Fibroblast of villous mesenchyme (primary cell): ENCODE measurements around the gene CC2D1B. TPM values are rescaled to one million over a fixed set of nuclear protein-coding genes. Genes with fewer than 3 reads are reported as not detected.

Experiments
- DNase-seq: peaks from one replicate; pipeline ENCODE4 v3.0.0-alpha.2; 2010; ENCODE audit warnings: low read depth
- H3K4me3 ChIP-seq: 2 replicates; pipeline ENCODE4 v1.5.1; 2011; ENCODE audit warnings: low read depth, mild to moderate bottlenecking, low read length
- total RNA-seq: library from RNA; depleted of rRNA; stranded (reverse); fragments of >200 nt; gene quantifications from 2 replicates; pipeline ENCODE4 v1.2.3, GENCODE V29; 2012
- TF ChIP-seq, protein P1 (sequence below): IDR thresholded peaks from 2 replicates; pipeline ENCODE4 v1.5.1; 2012; ENCODE audit warnings: low read depth, mild to moderate bottlenecking, low read length; ENCODE audit not compliant: insufficient read depth

The CC2D1B gene, protein sequence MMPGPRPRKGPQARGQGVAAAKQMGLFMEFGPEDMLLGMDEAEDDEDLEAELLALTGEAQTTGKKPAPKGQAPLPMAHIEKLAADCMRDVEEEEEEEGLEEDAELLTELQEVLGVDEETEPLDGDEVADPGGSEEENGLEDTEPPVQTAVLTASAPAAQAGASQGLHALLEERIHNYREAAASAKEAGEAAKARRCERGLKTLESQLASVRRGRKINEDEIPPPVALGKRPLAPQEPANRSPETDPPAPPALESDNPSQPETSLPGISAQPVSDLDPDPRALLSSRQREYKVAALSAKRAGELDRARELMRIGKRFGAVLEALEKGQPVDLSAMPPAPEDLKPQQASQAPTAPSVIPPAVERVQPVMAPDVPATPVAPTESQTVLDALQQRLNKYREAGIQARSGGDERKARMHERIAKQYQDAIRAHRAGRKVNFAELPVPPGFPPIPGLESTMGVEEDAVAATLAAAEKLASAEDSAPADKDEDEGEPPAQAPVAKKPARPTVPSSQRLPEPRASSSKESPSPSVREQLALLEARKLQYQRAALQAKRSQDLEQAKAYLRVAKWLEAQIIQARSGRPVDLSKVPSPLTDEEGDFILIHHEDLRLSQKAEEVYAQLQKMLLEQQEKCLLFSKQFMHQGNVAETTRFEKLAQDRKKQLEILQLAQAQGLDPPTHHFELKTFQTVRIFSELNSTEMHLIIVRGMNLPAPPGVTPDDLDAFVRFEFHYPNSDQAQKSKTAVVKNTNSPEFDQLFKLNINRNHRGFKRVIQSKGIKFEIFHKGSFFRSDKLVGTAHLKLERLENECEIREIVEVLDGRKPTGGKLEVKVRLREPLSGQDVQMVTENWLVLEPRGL
- 36.4 and 36.7 TPM in 2 replicates for total RNA-seq

DNA sequence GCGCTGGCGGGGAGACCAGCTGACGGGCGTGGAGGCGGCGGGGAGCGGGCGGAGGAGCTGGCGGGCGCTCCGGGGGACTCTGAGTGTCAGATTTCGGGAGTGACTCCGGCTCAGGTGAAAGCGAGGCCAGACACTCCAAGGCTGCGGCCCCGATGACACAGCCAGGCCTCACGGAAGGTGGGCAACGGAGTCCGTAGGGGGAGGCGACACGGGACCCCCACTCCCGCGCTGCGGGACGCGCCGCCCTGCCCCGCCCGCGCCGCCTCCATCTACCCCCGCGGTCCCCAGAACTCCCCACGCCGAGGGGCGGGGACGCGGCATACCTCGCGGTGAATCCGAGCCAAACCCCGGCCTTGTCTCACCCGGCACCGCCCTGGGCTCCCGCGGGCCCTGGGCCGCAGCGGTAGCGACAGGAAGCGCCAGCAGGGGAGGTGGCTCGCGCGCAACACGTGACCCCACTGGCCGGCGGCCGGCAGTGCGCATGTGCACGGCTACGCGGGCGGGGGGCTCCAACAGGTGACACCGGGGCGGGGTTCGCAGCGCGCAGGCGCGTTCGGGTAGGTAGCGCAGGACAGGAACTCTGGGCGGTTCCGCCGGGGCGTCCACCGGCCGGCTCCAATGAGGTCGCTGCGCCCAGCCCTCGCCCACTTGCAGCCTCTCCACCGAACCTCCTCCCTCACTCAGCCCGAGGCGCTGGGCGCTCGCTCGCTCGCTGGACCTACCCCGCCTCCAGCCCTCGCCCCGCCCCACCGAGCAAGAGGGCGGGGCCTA lies at the start of gene CC2D1B:
CC2D1B (minus strand) TSS at position 460 of the 771 bp plus-strand sequence. CDS start 1,585 bp downstream, outside the sequence.
- DNase-seq: peak; percentile 98
- H3K4me3 ChIP-seq: peak within 1 kb of the TSS; percentile 83
- TF ChIP-seq, protein P1, sequence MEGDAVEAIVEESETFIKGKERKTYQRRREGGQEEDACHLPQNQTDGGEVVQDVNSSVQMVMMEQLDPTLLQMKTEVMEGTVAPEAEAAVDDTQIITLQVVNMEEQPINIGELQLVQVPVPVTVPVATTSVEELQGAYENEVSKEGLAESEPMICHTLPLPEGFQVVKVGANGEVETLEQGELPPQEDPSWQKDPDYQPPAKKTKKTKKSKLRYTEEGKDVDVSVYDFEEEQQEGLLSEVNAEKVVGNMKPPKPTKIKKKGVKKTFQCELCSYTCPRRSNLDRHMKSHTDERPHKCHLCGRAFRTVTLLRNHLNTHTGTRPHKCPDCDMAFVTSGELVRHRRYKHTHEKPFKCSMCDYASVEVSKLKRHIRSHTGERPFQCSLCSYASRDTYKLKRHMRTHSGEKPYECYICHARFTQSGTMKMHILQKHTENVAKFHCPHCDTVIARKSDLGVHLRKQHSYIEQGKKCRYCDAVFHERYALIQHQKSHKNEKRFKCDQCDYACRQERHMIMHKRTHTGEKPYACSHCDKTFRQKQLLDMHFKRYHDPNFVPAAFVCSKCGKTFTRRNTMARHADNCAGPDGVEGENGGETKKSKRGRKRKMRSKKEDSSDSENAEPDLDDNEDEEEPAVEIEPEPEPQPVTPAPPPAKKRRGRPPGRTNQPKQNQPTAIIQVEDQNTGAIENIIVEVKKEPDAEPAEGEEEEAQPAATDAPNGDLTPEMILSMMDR: no peak

DNA sequence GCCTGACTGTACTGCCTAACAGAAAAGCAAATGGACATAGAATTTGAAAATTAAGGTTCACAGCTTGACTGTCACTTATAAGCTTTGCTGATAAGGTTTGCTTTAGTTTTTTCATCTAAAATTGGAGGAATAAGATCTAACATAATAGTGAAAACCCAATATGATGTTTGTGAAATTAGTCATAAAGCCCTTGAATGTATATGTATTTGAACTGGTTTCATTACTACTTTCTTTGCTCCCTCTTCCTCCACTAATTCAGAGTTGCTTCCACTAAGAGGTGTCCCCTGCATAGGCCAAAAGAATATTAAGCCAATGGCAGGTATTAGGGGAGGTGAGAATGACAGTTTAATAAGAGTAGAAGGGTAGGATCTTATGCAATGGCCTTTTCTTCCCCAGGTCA lies 48.9 kb upstream of the CC2D1B start:
- DNase-seq: no peak
- TF ChIP-seq, protein P1: no peak

DNA sequence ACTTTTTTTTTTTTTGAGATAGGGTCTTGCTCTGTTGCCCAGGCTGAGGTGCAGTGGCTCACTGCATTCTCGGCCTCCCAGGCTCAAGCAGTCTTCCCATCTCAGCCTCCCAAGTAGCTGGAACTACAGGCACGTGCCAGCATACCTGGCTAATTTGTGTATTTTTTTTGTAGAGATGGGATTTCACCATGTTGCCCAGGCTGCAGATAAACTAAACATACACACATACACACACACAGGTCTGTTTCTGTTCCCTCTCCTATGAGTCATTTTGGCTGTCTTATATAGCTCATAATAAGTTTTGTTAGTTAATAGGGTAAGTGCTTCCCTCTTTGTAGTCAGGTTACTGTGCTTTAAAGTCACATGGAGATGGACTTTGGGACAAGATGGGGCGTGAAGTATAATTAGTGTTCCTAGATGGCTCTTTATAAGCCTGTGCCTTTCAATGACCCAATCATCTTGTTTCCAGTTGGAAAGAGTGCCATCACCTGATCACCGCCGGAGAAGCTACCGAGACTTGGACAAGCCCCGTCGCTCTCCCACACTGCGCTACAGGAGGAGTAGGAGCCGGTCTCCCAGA lies 47.5 kb upstream of the CC2D1B start:
- TF ChIP-seq, protein P1: no peak
- no peak overlapping the region for H3K4me3 ChIP-seq
- DNase-seq: no peak

More for the DNA sequence above, 48.9 kb upstream of the CC2D1B start:
- H3K4me3 ChIP-seq: no peak overlapping the region

DNA sequence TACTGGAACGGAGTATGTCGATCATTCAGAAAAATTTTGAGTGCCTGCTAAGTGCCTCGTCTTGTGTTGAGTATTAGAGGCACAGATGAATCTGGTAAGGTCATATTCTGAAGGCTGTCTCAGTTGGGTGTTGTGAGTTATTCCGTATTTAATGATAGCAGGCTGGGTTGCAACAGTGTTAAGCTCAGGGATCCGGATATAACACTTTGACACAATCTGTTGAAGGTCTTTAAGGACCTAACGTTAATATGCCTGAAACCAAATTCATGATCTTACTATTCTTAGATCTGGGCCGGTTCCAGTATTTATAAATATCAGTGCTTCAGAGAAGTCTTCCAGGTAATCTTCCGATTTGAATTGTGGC lies 39.0 kb upstream of the CC2D1B start:
- peak overlapping the region; percentile 93 for H3K4me3 ChIP-seq
- no peak for DNase-seq
- TF ChIP-seq, protein P1: no peak

DNA sequence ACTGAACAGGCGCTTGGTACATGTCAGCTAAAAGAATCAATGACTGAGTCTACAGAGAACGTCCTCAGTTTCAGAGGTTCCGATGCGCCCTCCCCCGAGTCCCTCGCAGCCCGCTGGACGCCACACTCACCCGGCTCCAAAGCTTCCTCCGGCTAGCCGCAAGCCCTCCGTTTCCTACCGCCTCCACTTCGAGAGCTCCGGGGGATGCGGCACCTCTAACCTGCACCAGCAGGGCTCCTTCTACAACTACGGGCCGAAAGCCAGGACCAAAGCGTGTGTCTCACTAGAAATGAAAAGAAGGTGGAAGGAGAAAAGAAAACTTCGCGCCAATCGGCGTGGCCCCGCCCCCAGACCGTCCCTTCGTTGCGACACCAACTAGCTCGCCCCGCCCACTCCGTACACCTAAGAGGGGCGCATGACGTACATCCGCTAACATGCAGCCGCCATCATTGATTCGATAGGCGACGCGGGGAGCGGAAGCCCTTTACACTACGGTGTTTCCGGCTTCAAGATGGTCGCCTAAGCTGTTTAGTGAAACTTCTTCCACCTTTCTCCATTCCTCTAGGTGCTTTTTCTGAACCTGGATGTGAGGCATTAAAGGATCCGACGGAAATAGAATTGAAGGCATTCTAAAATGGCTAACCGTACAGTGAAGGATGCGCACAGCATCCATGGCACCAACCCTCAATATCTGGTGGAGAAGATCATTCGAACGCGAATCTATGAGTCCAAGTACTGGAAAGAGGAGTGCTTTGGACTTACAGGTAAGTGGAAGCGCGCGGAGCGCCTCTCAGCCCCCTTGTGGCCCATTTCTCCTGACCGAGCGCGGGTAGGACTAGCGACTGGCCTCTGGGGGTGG lies 38.3 kb upstream of the CC2D1B start, which contains the start of the genes ORC1 and PRPF38A:
ORC1 (minus strand) TSS at position 308 of the 859 bp plus-strand sequence. CDS start 2,200 bp downstream, outside the sequence.
PRPF38A (plus strand) TSS at position 487 of the 859 bp plus-strand sequence; CDS start at position 635, 148 bp downstream.
- H3K4me3 ChIP-seq: peak within 1 kb of the TSS; percentile 93
- DNase-seq: peak; percentile 98
- TF ChIP-seq, protein P1: peak; percentile 60
